Activated T-cell treated with anti-CD3 and anti-CD28 coated beads, Interleukin-2, amount 50 U/mL, for 72 hours (primary cell): Measurements from ENCODE around the gene SUGP1. TPM values are rescaled to one million over a fixed set of nuclear protein-coding genes. Genes with fewer than 3 reads are reported as not detected.

ENCODE experiments used
- ATAC-seq, 2 donors: fragments of 150-1000 bp; cut with Tn5 transposase; replicated peaks in 1 of 2; 2 replicates each; pipeline ENCODE4 v1.10.0; 2021; ENCODE audit warnings: moderate library complexity in 2 of 2, mild to moderate bottlenecking in 1 of 2
- DNase-seq, 2 donors: peaks; one replicate each; pipeline ENCODE4 v3.0.0; 2021 to 2022; ENCODE audit warnings: mixed read lengths in 1 of 2
- H3K27ac Mint-ChIP-seq: one replicate; pipeline ENCODE4 v1.8.0; 2022; ENCODE audit warnings: mild to moderate bottlenecking, moderate library complexity, mixed read lengths
- H3K27me3 Mint-ChIP-seq: one replicate; pipeline ENCODE4 v1.8.0; 2022; ENCODE audit warnings: low read depth, mixed read lengths
- H3K36me3 Mint-ChIP-seq, 2 donors: one replicate each; pipeline ENCODE4 v1.8.0; 2022; ENCODE audit warnings: mixed read lengths in 2 of 2, mild to moderate bottlenecking in 1 of 2; ENCODE audit not compliant: insufficient read depth in 2 of 2
- H3K4me1 Mint-ChIP-seq: one replicate; pipeline ENCODE4 v1.8.0; 2022; ENCODE audit warnings: low read depth, mixed read lengths
- H3K4me3 Mint-ChIP-seq, 2 donors: one replicate each; pipeline ENCODE4 v1.8.0; 2022; ENCODE audit warnings: mild to moderate bottlenecking in 2 of 2, mixed read lengths in 2 of 2, moderate library complexity in 2 of 2
- H3K9me3 Mint-ChIP-seq, 2 donors: one replicate each; pipeline ENCODE4 v1.8.0; 2022; ENCODE audit warnings: mixed read lengths in 2 of 2
- total RNA-seq, 2 donors: library from RNA; stranded (reverse); gene quantifications; one replicate each; pipeline ENCODE4 v1.2.3, GENCODE V29; 2022

Gene SUGP1
- total RNA-seq, 2 donors from 2014 or later, result 67.3 to 69.9 TPM

GRCh38 chr19:19305696-19306095 lies 14.6 kb downstream of the SUGP1 start:
- no peaks in the 10 kb centered on the region for H3K9me3 Mint-ChIP-seq
- ATAC-seq, result no peak
- DNase-seq, result no peak
- H3K27ac Mint-ChIP-seq, result no peak overlapping the region
- H3K4me3 Mint-ChIP-seq, result no peak overlapping the region
- peaks cover 0 to 15% of the 10 kb centered on the region in 2 donors for H3K36me3 Mint-ChIP-seq
- no peaks in the 10 kb centered on the region for H3K27me3 Mint-ChIP-seq
- no peaks in the 10 kb centered on the region for H3K4me1 Mint-ChIP-seq

- Mint-ChIP-seq H3K27ac (no peak overlapping the region), H3K4me3 (no peak overlapping the region), H3K36me3 (peaks cover 0 to 11% of the 10 kb centered on the region in 2 donors), H3K27me3 (no peaks in the 10 kb centered on the region), H3K4me1 (no peaks in the 10 kb centered on the region), H3K9me3 (no peaks in the 10 kb centered on the region)
- ATAC-seq (no peak), DNase-seq (no peak)
Measured at GRCh38 chr19:19305066-19305465, 15.2 kb downstream of the SUGP1 start.

GRCh38 chr19:19304186-19304965 lies 15.9 kb downstream of the SUGP1 start:
- ATAC-seq, result no peak
- H3K36me3 Mint-ChIP-seq, result peaks cover 0 to 9% of the 10 kb centered on the region in 2 donors
- H3K27me3 Mint-ChIP-seq, result no peaks in the 10 kb centered on the region
- no peaks in the 10 kb centered on the region for H3K4me1 Mint-ChIP-seq
- H3K27ac Mint-ChIP-seq, result no peak overlapping the region
- no peak for DNase-seq
- no peak overlapping the region for H3K4me3 Mint-ChIP-seq
- no peaks in the 10 kb centered on the region for H3K9me3 Mint-ChIP-seq

GRCh38 chr19:19303411-19303810 lies 16.9 kb downstream of the SUGP1 start:
- H3K27ac Mint-ChIP-seq, result no peak overlapping the region
- H3K4me1 Mint-ChIP-seq, result no peaks in the 10 kb centered on the region
- DNase-seq, result no peak
- H3K27me3 Mint-ChIP-seq, result no peaks in the 10 kb centered on the region
- H3K9me3 Mint-ChIP-seq, result no peaks in the 10 kb centered on the region
- H3K36me3 Mint-ChIP-seq, result peaks cover 2 to 6% of the 10 kb centered on the region in 2 donors
- ATAC-seq, result no peak
- no peak overlapping the region for H3K4me3 Mint-ChIP-seq

- no peaks in the 10 kb centered on the region for H3K27me3 Mint-ChIP-seq
- no peak overlapping the region for H3K4me3 Mint-ChIP-seq
- ATAC-seq (no peak), DNase-seq (no peak)
- H3K36me3 Mint-ChIP-seq, result peaks cover 4 to 12% of the 10 kb centered on the region in 2 donors
- no peaks in the 10 kb centered on the region for H3K4me1 Mint-ChIP-seq
- no peaks in the 10 kb centered on the region for H3K9me3 Mint-ChIP-seq
- no peak overlapping the region for H3K27ac Mint-ChIP-seq
Measured at GRCh38 chr19:19300613-19301012, 19.7 kb downstream of the SUGP1 start.

GRCh38 chr19:19297759-19298158 lies 22.6 kb downstream of the SUGP1 start:
- Mint-ChIP-seq H3K27ac (no peak overlapping the region), H3K9me3 (peaks cover 0 to 1% of the 10 kb centered on the region in 2 donors), H3K27me3 (no peaks in the 10 kb centered on the region), H3K4me3 (no peak overlapping the region), H3K36me3 (peaks cover 8 to 24% of the 10 kb centered on the region in 2 donors), H3K4me1 (no peaks in the 10 kb centered on the region)
- no peak for ATAC-seq
- no peak for DNase-seq

GRCh38 chr19:19296953-19297689 lies 23.2 kb downstream of the SUGP1 start:
- H3K9me3 Mint-ChIP-seq, result peaks cover 0 to 1% of the 10 kb centered on the region in 2 donors
- ATAC-seq (no peak), DNase-seq (no peak)
- peaks cover 10 to 29% of the 10 kb centered on the region in 2 donors for H3K36me3 Mint-ChIP-seq
- no peak overlapping the region for H3K27ac Mint-ChIP-seq
- no peak overlapping the region for H3K4me3 Mint-ChIP-seq
- H3K27me3 Mint-ChIP-seq, result no peaks in the 10 kb centered on the region
- no peaks in the 10 kb centered on the region for H3K4me1 Mint-ChIP-seq

- peaks cover 15 to 40% of the 10 kb centered on the region in 2 donors for H3K36me3 Mint-ChIP-seq
- H3K4me3 Mint-ChIP-seq, result no peak overlapping the region
- no peak for ATAC-seq
- H3K27me3 Mint-ChIP-seq, result no peaks in the 10 kb centered on the region
- no peak overlapping the region for H3K27ac Mint-ChIP-seq
- H3K4me1 Mint-ChIP-seq, result no peaks in the 10 kb centered on the region
- DNase-seq, result no peak
- H3K9me3 Mint-ChIP-seq, result peaks cover 0 to 1% of the 10 kb centered on the region in 2 donors
Measured at GRCh38 chr19:19294914-19295313, 25.4 kb downstream of the SUGP1 start.

GRCh38 chr19:19292607-19293006 lies 27.7 kb downstream of the SUGP1 start:
- H3K36me3 Mint-ChIP-seq, result peaks cover 15 to 45% of the 10 kb centered on the region in 2 donors
- no peak overlapping the region for H3K27ac Mint-ChIP-seq
- no peaks in the 10 kb centered on the region for H3K4me1 Mint-ChIP-seq
- peaks cover 0 to 1% of the 10 kb centered on the region in 2 donors for H3K9me3 Mint-ChIP-seq
- DNase-seq, result no peak
- H3K4me3 Mint-ChIP-seq, result no peak overlapping the region
- ATAC-seq, result no peak
- no peaks in the 10 kb centered on the region for H3K27me3 Mint-ChIP-seq

GRCh38 chr19:19285686-19286085 lies 34.6 kb downstream of the SUGP1 start:
- H3K36me3 Mint-ChIP-seq, result peaks cover 14 to 25% of the 10 kb centered on the region in 2 donors
- no peak overlapping the region for H3K27ac Mint-ChIP-seq
- H3K27me3 Mint-ChIP-seq, result no peaks in the 10 kb centered on the region
- ATAC-seq (no peak), DNase-seq (no peak)
- no peaks in the 10 kb centered on the region for H3K4me1 Mint-ChIP-seq
- H3K4me3 Mint-ChIP-seq, result no peak overlapping the region
- no peaks in the 10 kb centered on the region for H3K9me3 Mint-ChIP-seq

- Mint-ChIP-seq H3K36me3 (peaks cover 10 to 21% of the 10 kb centered on the region in 2 donors), H3K4me1 (no peaks in the 10 kb centered on the region), H3K4me3 (no peak overlapping the region), H3K27ac (no peak overlapping the region), H3K27me3 (no peaks in the 10 kb centered on the region), H3K9me3 (no peaks in the 10 kb centered on the region)
- DNase-seq, result no peak
- ATAC-seq, result no peak
Measured at GRCh38 chr19:19280561-19280960, 39.7 kb downstream of the SUGP1 start.

GRCh38 chr19:19279853-19280252 lies 40.5 kb downstream of the SUGP1 start:
- no peaks in the 10 kb centered on the region for H3K9me3 Mint-ChIP-seq
- no peak overlapping the region for H3K27ac Mint-ChIP-seq
- H3K4me3 Mint-ChIP-seq, result no peak overlapping the region
- ATAC-seq (no peak), DNase-seq (no peak)
- H3K36me3 Mint-ChIP-seq, result peaks cover 10 to 20% of the 10 kb centered on the region in 2 donors
- H3K4me1 Mint-ChIP-seq, result no peaks in the 10 kb centered on the region
- no peaks in the 10 kb centered on the region for H3K27me3 Mint-ChIP-seq

- no peak overlapping the region for H3K27ac Mint-ChIP-seq
- peaks cover 1% of the 10 kb centered on the region for H3K4me1 Mint-ChIP-seq
- H3K4me3 Mint-ChIP-seq, result no peak overlapping the region
- ATAC-seq (no peak), DNase-seq (no peak)
- H3K9me3 Mint-ChIP-seq, result no peaks in the 10 kb centered on the region
- H3K36me3 Mint-ChIP-seq, result peaks cover 6 to 15% of the 10 kb centered on the region in 2 donors
- peaks cover 2% of the 10 kb centered on the region for H3K27me3 Mint-ChIP-seq
Measured at GRCh38 chr19:19279062-19279612, 41.2 kb downstream of the SUGP1 start.
